ENCODE measurements around the gene VDAC2. TPM values are rescaled to one million over a fixed set of nuclear protein-coding genes. Genes with fewer than 3 reads are reported as not detected.
"Not testable (repeated sequence)": the region's sequence is repeated elsewhere in the genome, so short reads cannot be mapped to it uniquely, and the experiment has no call there.

VDAC2 gene
- total RNA-seq, 1 donor from 2014 or later = 119 TPM

DNA sequence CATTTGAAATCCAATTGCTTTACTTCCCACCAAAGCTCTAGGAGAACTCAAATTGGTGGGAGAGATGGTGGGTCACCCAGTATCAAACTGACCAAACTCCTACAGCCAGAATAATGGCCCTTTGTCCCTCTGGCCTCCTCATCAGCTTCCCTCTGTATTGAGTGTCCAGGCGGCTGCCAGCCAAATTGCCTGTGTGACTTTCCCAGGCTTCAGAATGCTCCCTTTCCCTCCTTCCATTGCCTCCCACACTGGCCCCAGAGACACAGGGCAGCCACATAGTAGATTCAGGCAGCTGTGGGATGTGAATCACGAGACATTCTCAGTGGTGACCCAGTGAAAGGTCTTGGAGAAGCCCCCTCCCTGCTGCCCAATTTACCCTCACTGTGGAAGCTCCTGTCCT, 12.7 kb upstream of the VDAC2 start:
- DNase-seq (ENCODE audit: low read depth in 2 of 2) = no peak

DNA sequence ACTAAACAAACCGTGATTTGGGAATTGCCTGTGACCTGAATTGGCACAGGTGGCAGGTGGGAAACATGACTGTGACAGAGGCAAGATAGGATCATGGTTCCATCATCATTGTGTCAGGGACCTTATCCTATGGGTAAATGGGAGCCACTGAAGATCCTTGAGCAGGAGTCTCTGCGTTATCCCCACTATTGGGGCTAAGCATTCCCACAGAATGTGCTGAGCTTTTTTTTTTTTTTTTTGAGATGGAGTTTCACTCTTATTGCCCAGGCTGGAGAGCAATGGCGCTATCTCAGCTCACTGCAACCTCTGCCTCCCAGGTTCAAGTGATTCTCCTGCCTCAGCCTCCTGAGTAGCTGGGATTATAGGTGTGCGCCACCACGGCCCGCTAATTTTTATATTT, 10.6 kb upstream of the VDAC2 start:
- not testable (repeated sequence) for DNase-seq (ENCODE audit: low read depth in 2 of 2)

DNA sequence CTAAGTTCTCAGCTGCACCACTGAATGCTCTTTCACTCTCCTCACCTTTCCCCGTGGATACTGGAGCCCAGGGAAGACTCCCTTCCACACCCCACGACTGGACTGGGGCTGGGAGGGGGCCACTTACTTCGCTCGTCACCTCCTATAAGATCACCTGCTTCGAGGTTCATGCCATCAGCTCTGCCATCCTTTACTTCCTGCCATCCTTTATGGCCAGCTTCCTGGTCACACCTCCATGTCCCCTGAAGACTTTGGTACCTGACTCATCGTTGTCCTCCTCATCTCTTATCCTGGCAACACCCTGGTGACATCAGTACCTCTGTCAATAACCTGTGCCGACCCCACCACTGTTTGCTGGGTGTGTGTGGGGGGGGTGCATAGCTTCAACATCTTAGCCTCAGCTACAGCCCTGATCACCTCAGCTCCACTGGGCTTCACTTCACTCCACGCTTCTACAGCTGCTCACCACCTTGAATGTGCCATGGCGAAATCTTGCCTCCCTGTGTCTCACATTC, 8.7 kb upstream of the VDAC2 start:
- DNase-seq (ENCODE audit: low read depth in 2 of 2) = no peak

DNA sequence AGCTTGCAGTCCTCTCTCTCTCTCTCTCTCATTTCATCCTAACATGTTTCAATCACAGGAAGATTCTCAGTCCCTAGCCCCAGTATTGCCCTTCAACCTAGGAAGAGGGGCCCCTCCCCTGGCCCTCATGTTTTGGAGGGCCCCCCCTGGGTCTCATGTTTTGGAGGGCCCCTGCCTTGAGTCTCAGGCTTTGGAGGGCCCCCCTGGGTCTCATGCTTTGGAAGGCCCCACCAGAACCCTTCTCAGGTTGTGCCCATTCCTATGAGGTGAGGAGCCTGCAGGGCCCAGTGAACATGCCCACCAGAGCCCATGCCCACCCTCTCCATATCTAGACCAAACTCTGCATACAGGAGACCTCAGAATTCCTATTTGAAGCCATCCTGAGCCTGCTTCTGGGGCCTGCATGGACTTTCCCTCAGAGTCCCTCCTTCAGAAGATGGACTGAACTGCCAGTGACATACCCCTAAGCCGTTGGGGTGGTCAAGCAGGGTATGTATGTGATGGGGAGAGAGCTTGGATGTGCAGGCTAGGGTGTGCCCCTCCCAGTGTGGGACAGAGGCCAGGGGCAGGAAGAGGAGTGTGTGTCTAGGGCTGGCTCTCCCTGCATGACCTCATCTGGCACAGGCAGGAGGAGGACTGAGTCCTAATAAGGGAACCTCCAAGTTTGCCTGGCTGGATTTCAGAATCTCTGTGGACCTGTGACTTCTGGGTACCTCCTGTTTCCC, 8.1 kb upstream of the VDAC2 start:
- peak in 1 of 2 donors; percentile 24 for DNase-seq (ENCODE audit: low read depth in 2 of 2)

DNA sequence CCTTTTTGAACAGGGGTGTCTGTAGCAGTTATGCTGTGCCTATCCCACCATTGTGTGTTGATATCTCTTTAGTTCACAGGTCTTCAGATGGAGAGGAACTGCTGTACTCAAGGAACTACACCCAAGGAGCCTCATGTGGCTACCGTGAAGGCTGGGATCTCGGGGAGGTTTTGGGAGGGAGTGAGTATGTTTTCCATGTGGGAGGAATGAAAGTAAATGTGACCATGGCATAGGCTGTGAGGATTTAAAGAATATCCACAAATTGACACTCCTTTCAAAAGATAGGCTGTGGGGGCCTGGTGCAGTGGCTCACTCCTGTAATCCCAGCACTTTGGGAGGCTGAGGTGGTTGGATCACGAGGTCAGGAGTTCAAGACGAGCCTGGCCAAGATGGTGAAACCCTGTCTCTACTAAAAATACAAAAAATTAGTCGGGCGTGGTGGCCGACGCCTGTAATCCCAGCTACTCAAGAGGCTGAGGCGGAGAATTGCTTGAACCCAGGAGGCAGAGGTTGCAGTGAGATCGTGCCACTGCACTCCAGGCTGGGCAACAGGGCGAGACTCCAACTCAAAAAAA, 7.5 kb upstream of the VDAC2 start:
- DNase-seq (ENCODE audit: low read depth in 2 of 2) = not testable (repeated sequence)

DNA sequence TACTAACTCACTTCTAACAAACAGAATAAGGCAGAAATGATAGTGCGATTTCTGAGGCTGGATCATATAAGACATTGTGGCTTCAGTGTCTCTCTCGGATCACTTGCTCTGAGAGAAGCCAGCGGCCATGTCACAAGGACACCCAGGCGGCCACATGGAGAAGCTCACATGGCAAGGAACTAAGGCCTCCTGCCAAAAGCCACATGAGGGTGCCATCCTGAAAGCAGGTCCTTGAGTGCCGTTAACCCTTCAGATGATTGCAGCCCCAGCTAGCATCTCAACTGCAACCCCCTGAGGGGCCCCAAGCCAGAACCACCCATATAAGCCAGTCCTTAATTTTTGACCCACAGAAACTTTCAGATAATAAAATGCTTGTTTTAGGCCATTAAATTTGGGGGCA, 6.9 kb upstream of the VDAC2 start:
- no peak for DNase-seq (ENCODE audit: low read depth in 2 of 2)

DNA sequence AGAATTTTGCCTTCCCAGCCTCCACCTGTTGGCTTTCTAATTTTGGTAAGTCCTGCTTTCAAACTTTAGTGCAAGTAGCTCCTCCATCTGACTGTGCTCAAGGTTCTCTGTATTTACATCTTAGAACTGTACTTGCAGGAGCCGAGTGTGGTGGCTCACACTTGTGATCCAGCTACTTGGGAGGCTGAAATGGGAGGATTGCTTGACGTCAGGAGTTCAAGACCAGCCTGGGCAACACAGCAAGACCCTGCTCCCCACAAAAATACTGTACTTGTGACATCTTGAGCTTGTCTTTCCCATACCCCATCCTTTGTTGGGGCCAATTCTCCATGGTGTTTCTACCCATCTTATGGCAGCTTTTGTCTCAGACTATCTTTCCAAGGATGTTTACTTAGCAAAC, 4.7 kb upstream of the VDAC2 start:
- DNase-seq (ENCODE audit: low read depth in 2 of 2) = no peak

DNA sequence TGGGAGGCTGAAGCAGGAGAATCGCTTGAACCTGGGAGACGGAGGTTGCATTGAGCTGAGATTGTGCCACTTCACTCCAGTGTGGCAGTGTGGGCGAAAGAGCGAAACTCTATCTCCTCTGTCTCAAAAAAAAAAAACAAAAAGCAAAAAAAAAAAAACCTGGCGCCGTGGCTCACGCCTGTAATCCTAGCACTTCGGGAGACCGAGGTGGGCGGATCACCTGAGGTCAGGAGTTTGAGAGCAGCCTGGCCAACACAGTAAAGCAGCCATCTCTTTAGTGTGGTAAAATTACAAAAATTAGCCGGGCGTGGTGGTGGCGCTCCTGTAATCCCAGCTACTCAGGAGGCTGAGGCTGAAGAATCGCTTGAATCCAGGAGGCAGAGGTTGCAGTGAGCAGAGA, 4.0 kb upstream of the VDAC2 start:
- not testable (repeated sequence) for DNase-seq (ENCODE audit: low read depth in 2 of 2)

DNA sequence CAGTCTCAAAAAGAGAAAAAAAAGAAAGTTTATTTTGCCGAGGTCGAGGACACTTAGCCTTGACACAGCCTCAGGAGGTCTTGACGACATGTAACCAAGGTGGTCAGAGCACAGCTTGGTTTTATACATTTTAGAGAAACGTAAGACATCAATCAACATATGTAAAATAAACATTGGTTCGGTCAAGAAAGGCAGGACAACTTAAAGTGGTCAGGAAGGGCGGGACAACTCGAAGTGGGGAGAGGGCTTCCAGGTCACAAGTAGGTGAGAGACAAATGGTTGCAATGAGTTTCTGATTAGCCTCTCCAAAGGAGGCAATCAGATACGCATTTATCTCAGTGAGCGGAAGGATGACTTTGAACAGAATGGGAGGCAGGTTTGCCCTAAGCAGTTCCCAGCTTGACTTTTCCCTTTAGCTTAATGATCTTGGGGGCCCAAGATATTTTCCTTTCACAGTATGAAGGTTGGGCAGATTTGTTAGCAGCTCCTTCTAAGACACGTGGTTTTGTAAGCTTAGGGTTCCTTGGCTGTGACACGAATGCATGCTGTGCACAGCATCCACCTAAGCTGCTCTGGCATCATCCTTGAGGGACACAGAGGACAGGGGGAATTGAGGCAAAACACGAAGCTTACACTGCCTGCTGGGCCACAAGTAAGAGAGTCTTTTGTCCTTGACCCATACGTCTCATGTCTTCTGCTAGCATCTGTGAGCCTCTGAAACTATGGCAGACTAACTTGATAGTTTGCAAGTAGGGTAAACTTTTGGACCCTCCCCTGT, 3.3 kb upstream of the VDAC2 start:
- DNase-seq (ENCODE audit: low read depth in 2 of 2) = no peak

DNA sequence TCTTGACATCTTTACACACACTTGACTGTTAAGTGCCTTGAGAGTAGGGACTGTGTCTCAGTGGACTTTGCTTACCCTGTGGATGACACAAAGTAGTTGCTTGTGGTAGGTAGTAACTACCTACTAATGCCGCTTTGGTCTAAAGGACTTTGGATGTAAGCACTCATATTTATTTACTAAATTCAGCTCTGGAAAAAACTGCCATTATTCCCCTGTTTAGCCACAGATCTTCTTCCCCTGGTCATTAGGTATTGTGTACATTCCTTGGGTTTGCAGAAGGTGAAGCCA, 2.8 kb upstream of the VDAC2 start:
- no peak for DNase-seq (ENCODE audit: low read depth in 2 of 2)

DNA sequence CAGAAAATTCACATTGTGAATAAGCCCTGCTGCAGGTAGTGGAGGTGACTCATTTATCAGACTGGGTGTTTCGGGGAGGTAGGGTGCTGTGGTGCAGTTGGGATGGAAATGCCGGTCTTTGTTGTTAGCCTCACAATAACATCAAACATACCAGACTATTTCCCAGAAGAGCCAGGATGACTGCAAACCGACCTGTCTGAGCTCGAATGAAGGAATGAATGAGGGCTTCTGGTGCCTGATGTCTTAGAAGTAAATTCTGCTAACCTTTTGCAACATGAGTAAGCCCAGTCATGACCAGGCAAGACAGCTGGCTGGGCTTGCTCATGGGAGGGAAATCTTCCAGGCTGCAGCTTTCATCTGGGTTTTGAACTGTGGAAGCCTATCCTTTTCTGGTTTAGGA, 2.4 kb upstream of the VDAC2 start:
- DNase-seq (ENCODE audit: low read depth in 2 of 2) = no peak

DNA sequence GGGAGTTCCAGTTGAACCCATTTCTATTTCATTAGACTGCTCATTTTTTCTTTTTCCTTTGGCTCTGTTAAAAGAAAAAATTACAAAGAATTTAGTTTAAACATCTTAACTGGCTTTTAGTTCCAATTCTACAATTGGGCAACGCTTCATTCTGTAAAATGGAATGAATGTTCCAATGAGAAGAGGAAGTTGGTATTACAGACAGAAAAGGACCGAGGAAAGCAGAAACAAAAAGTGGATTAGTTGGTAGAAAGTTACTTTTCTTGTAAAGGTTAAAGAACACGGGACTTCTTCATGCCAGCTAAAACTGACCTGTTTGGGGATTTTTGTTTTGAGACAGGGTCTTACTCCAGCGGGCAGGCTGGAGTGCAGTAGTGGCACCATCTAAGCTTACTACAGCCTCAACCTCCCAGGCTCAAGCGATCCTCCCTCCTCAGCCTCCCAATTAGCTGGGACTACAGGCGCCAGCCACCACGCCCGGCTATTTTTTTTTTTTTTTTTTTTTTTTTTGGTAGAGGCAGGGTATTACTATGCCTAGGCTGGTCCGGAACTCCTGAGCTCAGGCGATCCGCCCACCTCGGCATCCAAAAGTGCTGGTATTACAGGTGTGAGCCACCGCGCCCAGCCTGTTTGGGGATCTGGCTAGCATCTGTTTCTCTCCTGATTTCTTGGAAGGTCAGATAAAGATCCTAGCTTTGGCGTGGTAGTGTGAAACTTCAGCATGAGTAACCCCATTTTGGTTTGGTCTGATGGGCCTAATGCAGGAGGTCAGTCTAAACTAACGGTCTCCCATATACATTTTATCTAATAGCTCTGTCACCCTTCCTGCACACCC, 1.3 kb upstream of the VDAC2 start:
- no peak for DNase-seq (ENCODE audit: low read depth in 2 of 2)

DNA sequence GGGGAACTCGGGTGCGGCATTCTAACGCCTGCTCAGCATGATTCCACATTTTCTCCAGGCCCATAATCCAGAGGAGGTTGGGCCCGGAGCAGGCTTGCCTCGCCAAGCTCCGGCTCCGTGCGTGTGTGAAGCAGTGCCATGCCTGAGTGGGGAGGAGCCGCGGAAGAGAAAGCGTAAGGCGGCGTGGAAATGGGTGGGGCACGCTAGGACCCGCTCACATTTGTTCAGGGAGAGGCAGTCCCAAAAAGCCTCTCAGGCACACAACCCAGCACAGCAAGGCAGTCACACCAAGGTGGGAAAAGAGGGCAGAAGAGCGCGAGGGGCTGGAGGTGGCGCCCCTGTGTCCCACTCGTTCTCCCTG, 695 bp upstream of the VDAC2 start:
- DNase-seq (ENCODE audit: low read depth in 2 of 2) = peak in 1 of 2 donors; percentile 76

DNA sequence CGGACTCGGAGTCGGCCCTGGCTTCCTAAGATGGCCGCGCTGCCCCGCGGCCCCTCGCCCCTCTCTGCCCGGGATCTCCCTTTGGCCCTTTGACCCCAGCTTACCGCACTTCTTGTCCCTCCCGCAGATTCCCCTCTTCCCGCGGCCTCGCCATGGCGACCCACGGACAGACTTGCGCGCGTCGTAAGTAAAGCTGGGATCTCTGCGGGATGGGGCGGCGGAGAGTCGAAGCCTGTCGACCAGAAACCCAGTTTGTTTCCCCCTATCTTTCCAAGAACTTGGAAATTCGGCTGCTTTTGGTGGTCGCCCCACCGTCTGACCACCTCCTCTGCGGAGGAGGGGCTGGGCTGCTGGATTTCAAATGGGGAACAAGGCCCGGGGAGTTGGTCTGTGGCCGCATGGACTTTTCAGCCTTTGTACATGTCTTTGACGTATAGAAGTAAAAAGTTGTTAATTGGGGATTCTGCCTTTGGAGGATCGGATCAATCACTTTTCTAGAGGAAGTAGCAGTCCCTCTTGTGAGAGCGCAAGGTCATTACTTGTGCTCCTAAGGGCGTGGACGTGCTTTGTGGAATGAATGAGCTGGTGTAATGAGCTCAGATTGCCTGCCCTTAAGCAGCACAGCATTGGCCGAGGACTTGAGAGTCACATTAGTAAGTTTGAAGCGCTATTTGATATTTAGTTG, 553 bp downstream of the VDAC2 start:
- peak in 1 of 2 donors; percentile 70 for DNase-seq (ENCODE audit: low read depth in 2 of 2)

DNA sequence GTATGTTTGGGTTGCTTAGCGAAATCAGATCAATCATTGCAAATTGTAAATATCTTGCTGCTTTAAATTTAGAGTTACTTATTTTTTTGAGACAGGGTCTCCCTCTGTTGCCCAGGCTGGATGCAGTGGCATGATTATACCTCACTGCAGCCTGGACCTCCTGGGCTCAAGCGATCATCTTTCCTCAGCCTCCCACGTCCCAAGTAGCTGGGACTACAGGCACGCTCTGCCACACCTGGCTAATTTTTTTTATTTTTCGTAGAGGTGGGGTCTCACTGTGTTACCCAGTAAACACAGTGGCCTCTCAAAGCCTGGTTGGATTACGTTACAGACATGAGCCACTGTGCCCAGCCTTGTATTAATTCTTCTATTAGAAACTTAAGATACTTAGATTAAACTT, 1.7 kb downstream of the VDAC2 start:
- no peak for DNase-seq (ENCODE audit: low read depth in 2 of 2)

DNA sequence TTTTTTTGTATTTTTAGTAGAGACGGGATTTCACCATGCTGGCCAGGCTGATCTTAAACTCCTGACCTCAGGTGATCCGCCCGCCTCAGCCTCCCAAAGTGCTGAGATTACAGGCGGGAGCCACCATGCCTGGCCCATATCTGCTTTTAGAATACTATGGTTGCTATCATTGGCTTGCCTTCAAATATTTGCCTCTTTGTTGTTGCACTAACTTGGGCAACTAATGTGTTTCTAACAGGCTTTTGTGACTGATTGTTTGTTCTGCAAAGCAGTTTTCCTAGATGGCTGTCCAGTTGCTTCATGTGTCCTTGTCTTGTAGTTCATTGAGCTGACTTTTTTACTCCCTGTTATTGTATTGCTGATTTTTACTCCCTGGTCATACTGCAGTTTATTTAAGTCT, 9.7 kb downstream of the VDAC2 start:
- peak in 1 of 2 donors; percentile 17 for DNase-seq (ENCODE audit: low read depth in 2 of 2)

DNA sequence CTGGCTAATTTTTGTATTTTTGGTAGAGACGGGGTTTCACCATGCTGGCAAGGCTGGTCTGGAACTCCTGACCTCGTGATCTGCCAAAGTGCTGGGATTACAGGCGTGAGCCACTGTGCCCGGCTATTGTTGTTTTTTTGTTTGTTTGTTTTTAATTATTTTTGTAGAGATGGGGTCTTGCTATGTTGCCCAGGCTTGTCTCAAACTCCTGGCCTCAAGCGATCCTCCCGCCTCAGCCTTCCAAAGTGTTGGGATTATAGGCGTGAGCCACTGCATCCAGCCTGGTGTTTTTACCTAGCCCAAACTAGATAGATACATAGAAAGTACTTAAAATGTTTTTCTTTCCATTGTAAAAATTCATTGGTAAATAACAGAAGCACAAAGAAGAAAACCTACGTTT, 10.9 kb downstream of the VDAC2 start:
- DNase-seq (ENCODE audit: low read depth in 2 of 2) = not testable (repeated sequence)

DNA sequence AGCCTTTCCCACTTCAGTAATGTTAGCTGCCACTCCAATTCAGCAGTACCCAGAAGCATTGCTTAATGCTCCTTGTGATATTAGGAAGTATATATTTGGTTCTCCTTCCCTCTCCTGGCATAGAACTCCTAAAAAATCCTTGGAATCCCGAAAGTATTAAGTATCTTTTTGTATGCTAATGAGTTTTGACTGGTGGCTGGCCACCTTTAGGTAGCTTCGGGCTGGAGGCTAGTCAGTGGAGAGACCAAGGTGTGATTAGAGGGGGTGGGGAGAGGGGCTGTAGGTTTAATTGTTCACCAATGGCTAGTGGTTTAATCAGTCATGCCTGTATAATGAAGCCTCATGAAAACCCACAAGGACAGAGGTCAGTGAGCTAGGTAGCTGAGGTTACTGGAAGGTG, 12.9 kb downstream of the VDAC2 start:
- no peak for DNase-seq (ENCODE audit: low read depth in 2 of 2)

DNA sequence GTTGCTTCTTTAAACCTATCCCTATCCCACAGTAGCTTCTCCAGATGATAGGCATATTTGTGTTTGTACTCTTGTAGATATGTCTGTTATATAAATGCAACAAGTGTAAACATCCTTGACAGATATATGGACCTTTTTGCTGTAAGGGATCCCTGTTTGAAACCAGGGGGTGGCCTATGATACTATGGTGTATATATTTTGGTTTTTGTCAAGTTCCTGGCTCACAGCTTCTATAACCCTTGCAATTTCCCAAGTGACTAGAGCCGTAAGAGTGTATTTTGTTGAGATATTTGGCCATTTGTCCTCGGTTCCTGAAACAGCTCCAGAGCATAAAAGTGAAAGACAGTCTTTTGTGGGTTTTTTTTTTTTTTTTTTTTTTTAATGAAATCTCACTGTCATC, 15.5 kb downstream of the VDAC2 start:
- DNase-seq (ENCODE audit: low read depth in 2 of 2) = no peak

DNA sequence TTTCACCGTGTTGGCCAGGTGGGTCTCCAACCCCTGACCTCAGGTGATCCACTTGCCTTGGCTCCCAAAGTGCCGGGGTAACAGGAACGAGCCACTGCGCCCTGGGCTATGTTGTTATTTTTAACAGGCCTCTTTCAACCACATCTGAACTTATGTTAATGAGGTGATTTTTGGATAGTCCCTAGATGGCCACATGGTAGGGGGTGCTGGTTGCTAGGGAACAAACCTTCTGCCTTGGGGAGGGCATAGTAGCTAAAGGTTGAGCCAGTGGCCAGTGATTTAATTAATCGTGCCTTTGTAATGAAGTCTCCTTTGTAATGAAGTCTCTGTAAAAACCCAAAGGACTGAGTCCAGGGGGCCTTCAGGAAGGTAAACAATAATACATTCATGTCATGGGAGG, 16.1 kb downstream of the VDAC2 start:
- DNase-seq (ENCODE audit: low read depth in 2 of 2) = no peak

DNA sequence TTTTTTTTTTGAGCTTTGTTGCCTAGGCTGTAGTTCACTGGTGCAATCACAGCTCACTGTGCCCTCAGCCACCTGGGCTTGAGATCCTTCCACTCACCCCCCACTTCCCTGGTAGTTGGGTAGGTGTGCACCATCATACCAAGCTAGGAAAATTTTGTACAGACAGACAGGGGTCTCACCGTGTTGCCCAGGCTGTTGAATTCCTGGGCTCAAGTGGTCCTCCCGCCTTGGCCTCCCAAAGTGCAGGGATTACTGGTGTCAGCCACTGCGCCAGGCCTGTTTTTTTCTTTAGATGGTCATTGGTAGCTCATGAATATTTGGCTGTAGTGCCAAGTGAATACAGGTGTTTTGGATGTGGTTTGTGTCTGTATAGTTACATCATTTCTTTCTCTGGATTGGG, 17.7 kb downstream of the VDAC2 start:
- no peak for DNase-seq (ENCODE audit: low read depth in 2 of 2)
